ENCODE results near the gene ITPRIP.

The ITPRIP gene

GRCh38 chr10:104340641-104341040 lies 2.4 kb upstream of the ITPRIP start:
- 93% methylated on average over 4 of the region's 4 CpGs for WGBS
- no peak overlapping the region for H2BK12ac ChIP-seq (ENCODE audit: low read length in 2 of 2)
- no peak overlapping the region for H4K8ac ChIP-seq (ENCODE audit: low read length)
- no peak overlapping the region for H3K4ac ChIP-seq (ENCODE audit: low read depth in 1 of 2, low read length in 2 of 2)
- no peaks in the 10 kb centered on the region for H3K9me3 ChIP-seq (ENCODE audit: control insufficient read depth, low read length)
- peaks cover 12% of the 10 kb centered on the region for H3K4me1 ChIP-seq (ENCODE audit: control insufficient read depth, insufficient read depth, low read depth, low read length)
- no peak overlapping the region for H2BK120ac ChIP-seq (ENCODE audit: low read depth, low read length)
- no peak overlapping the region for H3K18ac ChIP-seq (ENCODE audit: low read depth in 1 of 2, low read length in 2 of 2)
- no peak overlapping the region for H3K14ac ChIP-seq (ENCODE audit: low read length in 2 of 2)
- no peak overlapping the region for H2AFZ ChIP-seq (ENCODE audit: low read depth, low read length)
- H2BK5ac ChIP-seq (ENCODE audit: low read depth, low read length, poor library complexity, severe bottlenecking): no peak overlapping the region
- H3K27ac ChIP-seq (ENCODE audit: low read length, poor library complexity, severe bottlenecking): no peak overlapping the region
- no peaks in the 10 kb centered on the region for H3K36me3 ChIP-seq (ENCODE audit: control insufficient read depth in 1 of 2, insufficient read depth in 2 of 2, low read depth in 1 of 2, low read length in 2 of 2)
- peak overlapping the region; percentile 99 for H3K9ac ChIP-seq (ENCODE audit: low read length)
- H2AK5ac ChIP-seq (ENCODE audit: low read length, severe bottlenecking): peak overlapping the region; percentile 8
- DNase-seq: no peak
- H3K23ac ChIP-seq (ENCODE audit: low read length in 2 of 2): no peak overlapping the region
- no peak overlapping the region for H4K91ac ChIP-seq (ENCODE audit: low read length)
- H3K27me3 ChIP-seq (ENCODE audit: control insufficient read depth in 1 of 2, insufficient read depth in 1 of 2, low read length in 2 of 2): no peaks in the 10 kb centered on the region
- no peak overlapping the region for H3K4me2 ChIP-seq (ENCODE audit: low read length, poor library complexity, severe bottlenecking)
- H2BK15ac ChIP-seq (ENCODE audit: low read depth, poor library complexity, severe bottlenecking): no peak overlapping the region
- H3K79me1 ChIP-seq (replicated peaks; ENCODE audit: low read length, poor library complexity, severe bottlenecking): no peaks in the 10 kb centered on the region
- H3K4me3 ChIP-seq (ENCODE audit: insufficient read depth in 1 of 2, low read depth in 1 of 2, low read length in 2 of 2): no peak overlapping the region

- Histone ChIP-seq H2AFZ (ENCODE audit: low read depth, low read length) (no peak overlapping the region), H3K4me2 (ENCODE audit: low read length, poor library complexity, severe bottlenecking) (no peak overlapping the region), H3K4me1 (ENCODE audit: control insufficient read depth, insufficient read depth, low read depth, low read length) (peaks cover 15% of the 10 kb centered on the region), H2BK15ac (ENCODE audit: low read depth, poor library complexity, severe bottlenecking) (no peak overlapping the region), H3K27ac (ENCODE audit: low read length, poor library complexity, severe bottlenecking) (no peak overlapping the region), H3K9ac (ENCODE audit: low read length) (peak overlapping the region; percentile 99), H4K8ac (ENCODE audit: low read length) (no peak overlapping the region), H2BK5ac (ENCODE audit: low read depth, low read length, poor library complexity, severe bottlenecking) (peak overlapping the region; percentile 33), H3K18ac (ENCODE audit: low read depth in 1 of 2, low read length in 2 of 2) (peak overlapping the region in 1 of 2 experiments; percentile 29), H3K9me3 (ENCODE audit: control insufficient read depth, low read length) (no peaks in the 10 kb centered on the region), H2BK12ac (ENCODE audit: low read length in 2 of 2) (peak overlapping the region in 1 of 2 experiments; percentile 18), H2BK120ac (ENCODE audit: low read depth, low read length) (no peak overlapping the region), H3K14ac (ENCODE audit: low read length in 2 of 2) (no peak overlapping the region), H3K23ac (ENCODE audit: low read length in 2 of 2) (no peak overlapping the region), H2AK5ac (ENCODE audit: low read length, severe bottlenecking) (peak overlapping the region; percentile 8), H4K91ac (ENCODE audit: low read length) (no peak overlapping the region), H3K4me3 (ENCODE audit: insufficient read depth in 1 of 2, low read depth in 1 of 2, low read length in 2 of 2) (peak overlapping the region in 1 of 2 experiments; percentile 95), H3K36me3 (ENCODE audit: control insufficient read depth in 1 of 2, insufficient read depth in 2 of 2, low read depth in 1 of 2, low read length in 2 of 2) (peaks cover 0 to 3% of the 10 kb centered on the region in 2 experiments), H3K79me1 (replicated peaks; ENCODE audit: low read length, poor library complexity, severe bottlenecking) (no peaks in the 10 kb centered on the region), H3K27me3 (ENCODE audit: control insufficient read depth in 1 of 2, insufficient read depth in 1 of 2, low read length in 2 of 2) (no peaks in the 10 kb centered on the region), H3K4ac (ENCODE audit: low read depth in 1 of 2, low read length in 2 of 2) (peak overlapping the region in 1 of 2 experiments; percentile 12)
- DNase-seq: no peak
- 55% methylated on average over 4 of the region's 4 CpGs for WGBS
Measured at GRCh38 chr10:104340111-104340526, 1.9 kb upstream of the ITPRIP start.

GRCh38 chr10:104339469-104340110 lies 1.3 kb upstream of the ITPRIP start:
- Histone ChIP-seq H3K4me1 (ENCODE audit: control insufficient read depth, insufficient read depth, low read depth, low read length) (peaks cover 16% of the 10 kb centered on the region), H2BK5ac (ENCODE audit: low read depth, low read length, poor library complexity, severe bottlenecking) (no peak overlapping the region), H3K4me2 (ENCODE audit: low read length, poor library complexity, severe bottlenecking) (peak overlapping the region; percentile 79), H3K9me3 (ENCODE audit: control insufficient read depth, low read length) (no peaks in the 10 kb centered on the region), H2AK5ac (ENCODE audit: low read length, severe bottlenecking) (no peak overlapping the region), H3K36me3 (ENCODE audit: control insufficient read depth in 1 of 2, insufficient read depth in 2 of 2, low read depth in 1 of 2, low read length in 2 of 2) (peaks cover 0 to 9% of the 10 kb centered on the region in 2 experiments), H3K14ac (ENCODE audit: low read length in 2 of 2) (no peak overlapping the region), H3K27me3 (ENCODE audit: control insufficient read depth in 1 of 2, insufficient read depth in 1 of 2, low read length in 2 of 2) (no peaks in the 10 kb centered on the region), H2BK120ac (ENCODE audit: low read depth, low read length) (no peak overlapping the region), H2BK15ac (ENCODE audit: low read depth, poor library complexity, severe bottlenecking) (no peak overlapping the region), H3K18ac (ENCODE audit: low read depth in 1 of 2, low read length in 2 of 2) (peak overlapping the region in 1 of 2 experiments; percentile 49), H2BK12ac (ENCODE audit: low read length in 2 of 2) (peak overlapping the region in 1 of 2 experiments; percentile 29), H3K27ac (ENCODE audit: low read length, poor library complexity, severe bottlenecking) (peak overlapping the region; percentile 66), H3K79me1 (replicated peaks; ENCODE audit: low read length, poor library complexity, severe bottlenecking) (no peaks in the 10 kb centered on the region), H3K9ac (ENCODE audit: low read length) (peak overlapping the region; percentile 99), H3K4ac (ENCODE audit: low read depth in 1 of 2, low read length in 2 of 2) (no peak overlapping the region), H3K4me3 (ENCODE audit: insufficient read depth in 1 of 2, low read depth in 1 of 2, low read length in 2 of 2) (peak overlapping the region in 1 of 2 experiments; percentile 95), H4K91ac (ENCODE audit: low read length) (no peak overlapping the region), H4K8ac (ENCODE audit: low read length) (no peak overlapping the region), H3K23ac (ENCODE audit: low read length in 2 of 2) (no peak overlapping the region), H2AFZ (ENCODE audit: low read depth, low read length) (no peak overlapping the region)
- DNase-seq: peak; percentile 82
- WGBS: 37% methylated on average over 8 of the region's 11 CpGs

GRCh38 chr10:104337521-104337984 lies 712 bp downstream of the ITPRIP start:
- H3K4ac ChIP-seq (ENCODE audit: low read depth in 1 of 2, low read length in 2 of 2): peak overlapping the region; percentile 54 to 57
- no peaks in the 10 kb centered on the region for H3K79me1 ChIP-seq (replicated peaks; ENCODE audit: low read length, poor library complexity, severe bottlenecking)
- H3K27me3 ChIP-seq (ENCODE audit: control insufficient read depth in 1 of 2, insufficient read depth in 1 of 2, low read length in 2 of 2): no peaks in the 10 kb centered on the region
- peak overlapping the region in 1 of 2 experiments; percentile 87 for H3K23ac ChIP-seq (ENCODE audit: low read length in 2 of 2)
- H2AK5ac ChIP-seq (ENCODE audit: low read length, severe bottlenecking): no peak overlapping the region
- H3K9ac ChIP-seq (ENCODE audit: low read length): peak overlapping the region; percentile 99
- H3K27ac ChIP-seq (ENCODE audit: low read length, poor library complexity, severe bottlenecking): peak overlapping the region; percentile 83
- peak overlapping the region; percentile 56 for H2BK120ac ChIP-seq (ENCODE audit: low read depth, low read length)
- peak overlapping the region; percentile 47 for H2AFZ ChIP-seq (ENCODE audit: low read depth, low read length)
- H2BK12ac ChIP-seq (ENCODE audit: low read length in 2 of 2): peak overlapping the region in 1 of 2 experiments; percentile 86
- peak overlapping the region; percentile 95 for H3K4me3 ChIP-seq (ENCODE audit: insufficient read depth in 1 of 2, low read depth in 1 of 2, low read length in 2 of 2)
- peak overlapping the region; percentile 97 for H2BK5ac ChIP-seq (ENCODE audit: low read depth, low read length, poor library complexity, severe bottlenecking)
- peak overlapping the region; percentile 93 to 95 for H3K18ac ChIP-seq (ENCODE audit: low read depth in 1 of 2, low read length in 2 of 2)
- peak overlapping the region; percentile 94 for H2BK15ac ChIP-seq (ENCODE audit: low read depth, poor library complexity, severe bottlenecking)
- H4K8ac ChIP-seq (ENCODE audit: low read length): peak overlapping the region; percentile 74
- 0% methylated on average over 16 of the region's 23 CpGs for WGBS
- H3K9me3 ChIP-seq (ENCODE audit: control insufficient read depth, low read length): no peaks in the 10 kb centered on the region
- H4K91ac ChIP-seq (ENCODE audit: low read length): peak overlapping the region; percentile 94
- DNase-seq: no peak
- peak overlapping the region in 1 of 2 experiments; percentile 95 for H3K14ac ChIP-seq (ENCODE audit: low read length in 2 of 2)
- peaks cover 30% of the 10 kb centered on the region for H3K4me1 ChIP-seq (ENCODE audit: control insufficient read depth, insufficient read depth, low read depth, low read length)
- peak overlapping the region; percentile 79 for H3K4me2 ChIP-seq (ENCODE audit: low read length, poor library complexity, severe bottlenecking)
- peaks cover 10 to 29% of the 10 kb centered on the region in 2 experiments for H3K36me3 ChIP-seq (ENCODE audit: control insufficient read depth in 1 of 2, insufficient read depth in 2 of 2, low read depth in 1 of 2, low read length in 2 of 2)
